K562 (cell line): ENCODE data around the gene C2CD2L. TPM values are rescaled to one million over a fixed set of nuclear protein-coding genes. Genes with fewer than 3 reads are reported as not detected.

ENCODE experiments used
- ASH1L ChIP-seq: fragments of 450-650 bp; IDR thresholded peaks from 2 replicates; pipeline ENCODE4 v1.6.1; 2018; ENCODE audit warnings: borderline replicate concordance, mild to moderate bottlenecking, low read depth; ENCODE audit not compliant: partially characterized antibody
- CBX1 ChIP-seq: sonication (generic); IDR thresholded peaks from 2 replicates; pipeline ENCODE4 v1.6.1; 2016; ENCODE audit warnings: antibody characterized with exemption, low read depth, mild to moderate bottlenecking
- FIP1L1 ChIP-seq: fragments of 200-400 bp; formaldehyde crosslinking; IDR thresholded peaks from 2 replicates; pipeline ENCODE4 v1.6.1; 2018; ENCODE audit warnings: mild to moderate bottlenecking, low read depth, low read length; ENCODE audit not compliant: poor library complexity, severe bottlenecking
- HNRNPH1 ChIP-seq: fragments of 200-400 bp; formaldehyde crosslinking; optimal IDR thresholded peaks from 2 replicates; pipeline ENCODE3; 2017; ENCODE audit warnings: low read depth, mild to moderate bottlenecking, low read length, moderate library complexity
- KDM1A ChIP-seq, 2 experiments: fragments of 450-650 bp; IDR thresholded peaks; 2 replicates each; pipeline ENCODE4 v1.6.1; 2016; ENCODE audit warnings: mild to moderate bottlenecking in 2 of 2
- KDM4B ChIP-seq, 2 experiments: fragments of 450-650 bp in 1 of 2; sonication (generic) in 1 of 2; IDR thresholded peaks; 2 replicates each; pipeline ENCODE4 v1.6.1; 2016 to 2017; ENCODE audit warnings: borderline replicate concordance in 2 of 2, antibody characterized with exemption in 1 of 2, low read depth in 1 of 2, mild to moderate bottlenecking in 1 of 2
- KLF16 ChIP-seq: IDR thresholded peaks from 2 replicates; pipeline ENCODE4 v1.6.1; 2016; ENCODE audit warnings: antibody characterized with exemption
- NFIX ChIP-seq: fragments of 250-450 bp; sonication (Bioruptor Pico); IDR thresholded peaks from 2 replicates; pipeline ENCODE4 v1.4.0; 2020; ENCODE audit warnings: low read depth, mild to moderate bottlenecking, moderate library complexity
- NRF1 ChIP-seq, 2 experiments: fragments of 450-650 bp; IDR thresholded peaks in 1 of 2; conservative IDR thresholded peaks in 1 of 2; 2 replicates each; pipeline ENCODE4 v1.6.1; 2014; ENCODE audit warnings: mild to moderate bottlenecking in 2 of 2
- NUFIP1 ChIP-seq: fragments of 450-650 bp; IDR thresholded peaks from 2 replicates; pipeline ENCODE4 v1.6.1; 2018; ENCODE audit not compliant: partially characterized antibody
- RBM15 ChIP-seq: fragments of 200-400 bp; formaldehyde crosslinking; IDR thresholded peaks from 2 replicates; pipeline ENCODE4 v1.6.1; 2018; ENCODE audit warnings: mild to moderate bottlenecking, low read length, moderate library complexity; ENCODE audit not compliant: insufficient read depth
- STAT5B ChIP-seq: fragments of 250-450 bp; sonication (Bioruptor Pico); IDR thresholded peaks from 2 replicates; pipeline ENCODE4 v1.8.0; 2021; ENCODE audit warnings: mild to moderate bottlenecking, inconsistent platforms
- XRCC3 ChIP-seq: fragments of 450-650 bp; IDR thresholded peaks from 2 replicates; pipeline ENCODE4 v1.6.1; 2017; ENCODE audit warnings: mild to moderate bottlenecking, moderate library complexity
- YY1 ChIP-seq, 3 experiments: IDR thresholded peaks; 2 replicates each; pipeline ENCODE4 v1.6.1; 2011; ENCODE audit warnings: low read length in 2 of 3, mild to moderate bottlenecking in 2 of 3, moderate library complexity in 2 of 3, borderline replicate concordance in 1 of 3, control low read depth in 1 of 3, low read depth in 1 of 3; ENCODE audit not compliant: insufficient read depth in 3 of 3, insufficient replicate concordance in 2 of 3, control insufficient read depth in 1 of 3, insufficient read length in 1 of 3; ENCODE audit errors: extremely low read depth in 1 of 3
- ZNF551 ChIP-seq: fragments of 250-450 bp; sonication (Bioruptor Pico); IDR thresholded peaks from 2 replicates; pipeline ENCODE4 v1.5.0; 2021; ENCODE audit warnings: mild to moderate bottlenecking, moderate library complexity
- ZNF75A ChIP-seq: fragments of 450-650 bp; formaldehyde crosslinking; IDR thresholded peaks from 2 replicates; pipeline ENCODE4 v1.4.0; 2020; ENCODE audit warnings: mild to moderate bottlenecking
- polyA plus RNA-seq, 8 experiments: library from polyadenylated mRNA; depleted of rRNA in 4 of 8; stranded (reverse) in 5 of 8; unstranded in 3 of 8; fragments of >200 nt; fragmentation: Nextera tagmentation in 2 of 8; fragmentation: Illumina TruSeq in 1 of 8; extraction: Ambion mirVana in 2 of 8; extraction: Trizol in 1 of 8; gene quantifications; 2 replicates each; pipeline versions ENCODE4 v1.2.1 to v1.2.3, GENCODE V29; 2011 to 2014; ENCODE audit warnings: inconsistent platforms in 1 of 8, missing spikeins in 1 of 8
- total RNA-seq, 7 experiments: library from RNA; depleted of rRNA in 6 of 7; stranded (reverse); fragments of >200 nt in 6 of 7; fragmentation: Illumina TruSeq in 2 of 7; extraction: Trizol in 2 of 7; gene quantifications; 2 replicates each; pipeline versions ENCODE4 v1.2.1 to v1.2.3, GENCODE V29; 2011 to 2021; ENCODE audit warnings: low replicate concordance in 1 of 7
- TF ChIP-seq, protein P1 (sequence below): fragments of 450-650 bp; formaldehyde crosslinking; IDR thresholded peaks from 2 replicates; pipeline ENCODE4 v1.4.0; 2022; ENCODE audit warnings: missing genetic modification characterization
- TF ChIP-seq, protein P2 (sequence below): conservative IDR thresholded peaks from 2 replicates; pipeline ENCODE4 v1.6.1; 2011; ENCODE audit warnings: low read depth, mild to moderate bottlenecking, low read length; ENCODE audit not compliant: control insufficient read depth
- TF ChIP-seq, protein P3 (sequence below): fragments of 200-800 bp; sonication (Bioruptor generic); IDR thresholded peaks from 2 replicates; pipeline ENCODE4 v1.6.1; 2016; ENCODE audit warnings: missing genetic modification characterization, missing compliant biosample characterization

Gene C2CD2L
- total and polyA plus RNA-seq, 9 of the 15 experiments (the other 6 are each of a cell fraction or from before 2014, with no cell fraction given): 0.66 to 41.2 (median 14.8) TPM

DNA sequence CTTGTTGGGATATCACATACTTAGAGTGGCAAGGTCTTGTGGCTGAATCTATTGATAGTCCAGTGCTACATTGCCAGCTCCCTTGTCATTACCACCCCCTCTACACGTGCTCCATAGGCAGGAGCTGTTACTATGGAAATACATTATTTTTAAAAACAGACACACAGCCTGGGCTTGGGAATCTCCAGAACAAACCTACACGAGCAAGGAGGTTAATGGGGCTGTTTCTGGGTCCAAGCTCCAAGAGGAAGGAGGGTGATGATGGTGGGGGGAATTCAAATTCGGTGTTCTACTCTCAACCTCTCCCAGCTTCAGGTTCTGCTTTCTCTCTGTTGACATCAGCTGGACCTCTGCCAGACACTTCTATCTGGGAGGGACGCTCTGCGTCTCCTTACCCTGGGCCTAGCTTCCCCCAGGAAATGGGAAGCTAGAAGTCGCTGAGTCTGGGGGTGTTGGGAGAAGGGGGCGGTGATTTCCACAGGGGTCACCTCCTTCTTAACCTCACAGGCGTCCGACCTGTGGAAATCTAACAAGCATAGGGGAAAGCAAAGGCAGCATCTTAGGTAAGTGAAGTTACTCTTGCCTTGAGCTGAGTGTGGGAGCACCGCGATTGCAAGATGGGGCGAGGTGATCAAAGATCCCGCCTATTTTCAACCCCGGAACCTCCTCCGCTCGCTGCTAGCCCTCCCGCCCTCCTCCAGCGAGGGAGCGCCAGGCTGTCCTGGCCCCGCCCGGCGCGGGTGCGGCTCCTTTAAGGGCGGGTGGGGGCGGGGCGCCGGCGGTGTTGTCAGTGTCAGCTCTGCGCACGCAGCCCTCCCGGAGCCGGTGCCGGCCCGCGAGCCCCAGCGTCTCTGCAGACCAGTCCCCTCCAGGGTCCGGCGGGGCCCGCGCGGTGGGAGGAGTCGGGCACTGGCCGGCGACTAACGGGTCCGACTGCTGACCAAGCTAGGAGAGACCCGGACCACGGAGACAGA is at the start of gene C2CD2L (continued):
- TF ChIP-seq, protein P1, sequence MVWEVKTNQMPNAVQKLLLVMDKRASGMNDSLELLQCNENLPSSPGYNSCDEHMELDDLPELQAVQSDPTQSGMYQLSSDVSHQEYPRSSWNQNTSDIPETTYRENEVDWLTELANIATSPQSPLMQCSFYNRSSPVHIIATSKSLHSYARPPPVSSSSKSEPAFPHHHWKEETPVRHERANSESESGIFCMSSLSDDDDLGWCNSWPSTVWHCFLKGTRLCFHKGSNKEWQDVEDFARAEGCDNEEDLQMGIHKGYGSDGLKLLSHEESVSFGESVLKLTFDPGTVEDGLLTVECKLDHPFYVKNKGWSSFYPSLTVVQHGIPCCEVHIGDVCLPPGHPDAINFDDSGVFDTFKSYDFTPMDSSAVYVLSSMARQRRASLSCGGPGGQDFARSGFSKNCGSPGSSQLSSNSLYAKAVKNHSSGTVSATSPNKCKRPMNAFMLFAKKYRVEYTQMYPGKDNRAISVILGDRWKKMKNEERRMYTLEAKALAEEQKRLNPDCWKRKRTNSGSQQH (CRISPR knock-in tag): no peak
- TF ChIP-seq FIP1L1 (no peak), YY1 (IDR thresholded peaks at IDR 0.05; ENCODE audit: borderline replicate concordance in 1 of 3, control insufficient read depth in 1 of 3, extremely low read depth in 1 of 3, insufficient read depth in 3 of 3, insufficient read length in 1 of 3, insufficient replicate concordance in 2 of 3, low read depth in 1 of 3, low read length in 2 of 3) (peak in 2 of 3 experiments; percentile 36 to 66), KDM1A (IDR thresholded peaks at IDR 0.05) (no peak), XRCC3 (no peak), NRF1 (conservative IDR thresholded peaks at IDR 0.05 in 1 of 2, IDR thresholded peaks at IDR 0.05 in 1 of 2) (peak; percentile 87 to 88), KLF16 (no peak), CBX1 (no peak), RBM15 (no peak), ZNF551 (CRISPR knock-in tag) (no peak), ZNF75A (no peak), NUFIP1 (no peak), HNRNPH1 (no peak), NFIX (CRISPR knock-in tag) (no peak; the same call in 1 of the 2 replicates), STAT5B (CRISPR knock-in tag) (no peak), KDM4B (IDR thresholded peaks at IDR 0.05; ENCODE audit: borderline replicate concordance in 2 of 2, low read depth in 1 of 2) (no peak), ASH1L (no peak)
- TF ChIP-seq, protein P2, sequence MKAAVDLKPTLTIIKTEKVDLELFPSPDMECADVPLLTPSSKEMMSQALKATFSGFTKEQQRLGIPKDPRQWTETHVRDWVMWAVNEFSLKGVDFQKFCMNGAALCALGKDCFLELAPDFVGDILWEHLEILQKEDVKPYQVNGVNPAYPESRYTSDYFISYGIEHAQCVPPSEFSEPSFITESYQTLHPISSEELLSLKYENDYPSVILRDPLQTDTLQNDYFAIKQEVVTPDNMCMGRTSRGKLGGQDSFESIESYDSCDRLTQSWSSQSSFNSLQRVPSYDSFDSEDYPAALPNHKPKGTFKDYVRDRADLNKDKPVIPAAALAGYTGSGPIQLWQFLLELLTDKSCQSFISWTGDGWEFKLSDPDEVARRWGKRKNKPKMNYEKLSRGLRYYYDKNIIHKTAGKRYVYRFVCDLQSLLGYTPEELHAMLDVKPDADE: peak; percentile 89
- TF ChIP-seq, protein P3, sequence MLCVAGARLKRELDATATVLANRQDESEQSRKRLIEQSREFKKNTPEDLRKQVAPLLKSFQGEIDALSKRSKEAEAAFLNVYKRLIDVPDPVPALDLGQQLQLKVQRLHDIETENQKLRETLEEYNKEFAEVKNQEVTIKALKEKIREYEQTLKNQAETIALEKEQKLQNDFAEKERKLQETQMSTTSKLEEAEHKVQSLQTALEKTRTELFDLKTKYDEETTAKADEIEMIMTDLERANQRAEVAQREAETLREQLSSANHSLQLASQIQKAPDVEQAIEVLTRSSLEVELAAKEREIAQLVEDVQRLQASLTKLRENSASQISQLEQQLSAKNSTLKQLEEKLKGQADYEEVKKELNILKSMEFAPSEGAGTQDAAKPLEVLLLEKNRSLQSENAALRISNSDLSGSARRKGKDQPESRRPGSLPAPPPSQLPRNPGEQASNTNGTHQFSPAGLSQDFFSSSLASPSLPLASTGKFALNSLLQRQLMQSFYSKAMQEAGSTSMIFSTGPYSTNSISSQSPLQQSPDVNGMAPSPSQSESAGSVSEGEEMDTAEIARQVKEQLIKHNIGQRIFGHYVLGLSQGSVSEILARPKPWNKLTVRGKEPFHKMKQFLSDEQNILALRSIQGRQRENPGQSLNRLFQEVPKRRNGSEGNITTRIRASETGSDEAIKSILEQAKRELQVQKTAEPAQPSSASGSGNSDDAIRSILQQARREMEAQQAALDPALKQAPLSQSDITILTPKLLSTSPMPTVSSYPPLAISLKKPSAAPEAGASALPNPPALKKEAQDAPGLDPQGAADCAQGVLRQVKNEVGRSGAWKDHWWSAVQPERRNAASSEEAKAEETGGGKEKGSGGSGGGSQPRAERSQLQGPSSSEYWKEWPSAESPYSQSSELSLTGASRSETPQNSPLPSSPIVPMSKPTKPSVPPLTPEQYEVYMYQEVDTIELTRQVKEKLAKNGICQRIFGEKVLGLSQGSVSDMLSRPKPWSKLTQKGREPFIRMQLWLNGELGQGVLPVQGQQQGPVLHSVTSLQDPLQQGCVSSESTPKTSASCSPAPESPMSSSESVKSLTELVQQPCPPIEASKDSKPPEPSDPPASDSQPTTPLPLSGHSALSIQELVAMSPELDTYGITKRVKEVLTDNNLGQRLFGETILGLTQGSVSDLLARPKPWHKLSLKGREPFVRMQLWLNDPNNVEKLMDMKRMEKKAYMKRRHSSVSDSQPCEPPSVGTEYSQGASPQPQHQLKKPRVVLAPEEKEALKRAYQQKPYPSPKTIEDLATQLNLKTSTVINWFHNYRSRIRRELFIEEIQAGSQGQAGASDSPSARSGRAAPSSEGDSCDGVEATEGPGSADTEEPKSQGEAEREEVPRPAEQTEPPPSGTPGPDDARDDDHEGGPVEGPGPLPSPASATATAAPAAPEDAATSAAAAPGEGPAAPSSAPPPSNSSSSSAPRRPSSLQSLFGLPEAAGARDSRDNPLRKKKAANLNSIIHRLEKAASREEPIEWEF (CRISPR knock-in tag): no peak
